IPS DF 6.9 (cell line): ENCODE results near the gene ELP4.
"Not testable (repeated sequence)": the region's sequence is repeated elsewhere in the genome, so short reads cannot be mapped to it uniquely, and the experiment has no call there.

ENCODE experiments used
- DNase-seq: peaks from one replicate; pipeline ENCODE4 v3.0.0-alpha.2; 2013; ENCODE audit warnings: low read depth, low spot score
- H3K27ac ChIP-seq: one replicate; pipeline ENCODE4 v1.5.1; 2013; ENCODE audit warnings: low read length, control low read depth
- H3K27me3 ChIP-seq: 2 replicates; pipeline ENCODE4 v1.6.1; 2013; ENCODE audit warnings: mild to moderate bottlenecking, low read length; ENCODE audit not compliant: control insufficient read depth, insufficient read depth
- H3K36me3 ChIP-seq: 2 replicates; pipeline ENCODE4 v1.6.1; 2013; ENCODE audit warnings: low read length; ENCODE audit not compliant: control insufficient read depth, insufficient read depth
- H3K4me1 ChIP-seq: 2 replicates; pipeline ENCODE4 v1.6.1; 2013; ENCODE audit warnings: low read length; ENCODE audit not compliant: control insufficient read depth, insufficient read depth
- H3K4me3 ChIP-seq: 2 replicates; pipeline ENCODE4 v1.5.1; 2013; ENCODE audit warnings: mild to moderate bottlenecking, low read length
- H3K9me3 ChIP-seq: 2 replicates; pipeline ENCODE4 v1.6.1; 2013; ENCODE audit warnings: low read length, inconsistent platforms; ENCODE audit not compliant: control insufficient read depth, insufficient read depth
- WGBS: extraction: QIAGEN DNeasy Blood & Tissue Kit; methylation state at CpG from one replicate; pipeline ENCODE4 v1.1.7; 2013; ENCODE audit warnings: mixed read lengths, missing lambda C conversion rate; ENCODE audit not compliant: insufficient read length, insufficient coverage; 5-methylcytosine and 5-hydroxymethylcytosine counted together

ELP4 gene

DNA sequence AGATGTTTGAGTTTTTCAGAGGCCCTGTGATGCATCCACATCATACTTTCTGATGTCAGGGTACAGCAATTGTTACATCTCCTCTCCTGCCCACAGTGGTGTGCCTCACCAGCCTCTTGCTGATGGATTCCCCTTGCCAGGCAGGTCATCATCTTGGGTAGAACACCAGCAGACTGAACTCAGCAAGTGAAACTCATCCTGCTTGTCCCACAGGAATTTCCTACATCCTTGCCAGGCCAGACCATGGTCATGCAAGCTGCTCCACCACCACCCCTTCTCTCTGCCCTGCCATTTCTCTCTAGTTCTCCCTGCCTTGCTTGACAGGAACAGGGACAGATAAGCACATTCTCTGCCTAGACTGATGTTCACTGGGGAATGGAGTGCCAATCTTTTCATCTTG is 215.6 kb downstream of the ELP4 start:
- no peak overlapping the region for H3K27ac ChIP-seq
- H3K4me3 ChIP-seq: no peak overlapping the region
- no peaks in the 10 kb centered on the region; the same call in 1 of the 2 replicates for H3K9me3 ChIP-seq
- H3K36me3 ChIP-seq: no peaks in the 10 kb centered on the region
- H3K4me1 ChIP-seq: no peaks in the 10 kb centered on the region
- DNase-seq: no peak
- H3K27me3 ChIP-seq: no peaks in the 10 kb centered on the region

DNA sequence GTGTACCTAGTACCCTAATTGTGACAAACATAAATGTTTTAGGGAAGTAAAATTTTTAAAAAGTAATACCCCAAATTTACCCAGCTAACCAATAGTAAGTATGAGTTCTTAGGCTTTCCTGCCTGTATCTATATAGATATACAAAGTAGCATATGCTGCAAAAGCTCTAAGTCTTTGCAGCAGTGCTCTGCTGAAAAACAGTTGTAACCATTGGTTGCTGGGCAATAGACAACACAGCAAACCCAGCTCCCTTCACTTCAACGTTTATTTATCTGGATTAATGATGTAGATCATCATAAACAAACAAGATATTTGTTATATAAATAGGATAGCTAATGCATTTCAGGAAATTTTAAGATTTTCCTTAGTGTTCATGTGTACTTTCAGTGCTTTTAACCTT is 218.9 kb downstream of the ELP4 start:
- no peaks in the 10 kb centered on the region for H3K27me3 ChIP-seq
- WGBS: no CpG with 5 or more reads among the region's 1 CpG
- H3K4me3 ChIP-seq: no peak overlapping the region
- no peak overlapping the region for H3K27ac ChIP-seq
- no peaks in the 10 kb centered on the region for H3K4me1 ChIP-seq
- no peaks in the 10 kb centered on the region for H3K36me3 ChIP-seq
- no peak for DNase-seq
- H3K9me3 ChIP-seq: no peaks in the 10 kb centered on the region; the same call in 1 of the 2 replicates

DNA sequence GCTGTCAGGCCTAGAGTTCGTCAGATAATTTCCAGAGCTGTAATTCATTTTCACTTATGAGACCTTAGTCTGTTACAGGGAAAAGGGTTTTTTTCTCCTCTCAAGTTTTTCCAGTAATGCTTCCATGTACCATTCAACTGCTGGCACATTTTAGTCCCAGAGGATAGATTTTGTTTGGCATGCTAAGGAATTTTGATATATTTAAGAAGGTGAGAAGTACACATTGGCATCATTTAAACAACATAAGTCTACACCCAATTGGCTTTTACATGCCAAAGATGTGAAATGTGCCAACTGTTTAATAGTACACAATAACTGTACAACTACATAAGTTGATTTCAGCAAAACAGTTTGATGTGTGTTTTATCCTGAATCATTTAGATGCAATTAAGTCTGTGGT is 230.6 kb downstream of the ELP4 start:
- no peak for DNase-seq
- Histone ChIP-seq H3K27me3 (no peaks in the 10 kb centered on the region), H3K27ac (no peak overlapping the region), H3K4me3 (no peak overlapping the region), H3K36me3 (no peaks in the 10 kb centered on the region), H3K9me3 (no peaks in the 10 kb centered on the region), H3K4me1 (no peaks in the 10 kb centered on the region)
- no CpG with 5 or more reads among the region's 1 CpG for WGBS

DNA sequence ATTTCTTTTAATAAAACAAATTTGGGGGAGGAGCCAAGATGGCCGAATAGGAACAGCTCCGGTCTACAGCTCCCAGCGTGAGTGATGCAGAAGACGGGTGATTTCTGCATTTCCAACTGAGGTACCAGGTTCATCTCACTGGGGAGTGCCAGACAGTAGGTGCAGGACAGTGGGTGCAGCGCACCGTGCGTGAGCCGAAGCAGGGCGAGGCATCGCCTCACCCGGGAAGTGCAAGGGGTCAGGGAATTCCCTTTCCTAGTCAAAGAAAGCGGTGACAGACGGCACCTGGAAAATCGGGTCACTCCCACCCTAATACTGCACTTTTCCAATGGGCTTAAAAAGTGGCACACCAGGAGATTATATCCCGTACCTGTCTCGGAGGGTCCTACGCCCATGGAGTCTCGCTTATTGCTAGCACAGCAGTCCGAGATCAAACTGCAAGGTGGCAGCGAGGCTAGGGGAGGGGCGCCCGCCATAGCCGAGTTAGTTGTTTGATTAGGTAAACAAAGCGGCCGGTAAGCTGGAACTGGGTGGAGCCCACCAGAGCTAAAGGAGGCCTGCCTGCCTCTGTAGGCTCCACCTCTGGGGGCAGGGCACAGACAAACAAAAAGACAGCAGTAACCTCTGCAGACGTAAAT is 231.3 kb downstream of the ELP4 start:
- H3K27ac ChIP-seq, H3K36me3 ChIP-seq, H3K9me3 ChIP-seq, H3K4me1 ChIP-seq, H3K27me3 ChIP-seq, H3K4me3 ChIP-seq, DNase-seq: not testable (repeated sequence)
- no CpG with 5 or more reads among the region's 26 CpGs for WGBS

DNA sequence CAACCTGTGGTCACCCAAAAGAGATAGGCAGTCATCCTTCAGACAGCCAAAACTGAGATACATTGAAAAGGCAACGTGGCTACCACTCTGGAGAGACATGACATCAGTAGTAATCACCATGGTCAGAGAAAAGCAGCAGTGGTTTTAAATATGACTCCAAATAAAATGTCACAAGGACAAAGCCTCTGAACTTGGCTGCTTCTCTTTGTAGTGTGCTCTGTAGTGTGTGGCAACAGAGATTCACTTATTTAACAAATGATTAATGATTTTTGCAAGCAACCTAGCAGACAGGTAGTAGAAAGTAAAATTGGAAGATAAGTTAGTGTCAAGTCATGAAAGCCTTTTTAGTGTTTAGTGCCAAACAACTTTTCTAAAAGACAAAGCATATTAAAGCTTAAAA is 238.0 kb downstream of the ELP4 start:
- no peaks in the 10 kb centered on the region for H3K4me1 ChIP-seq
- WGBS: no CpG with 5 or more reads among the region's 1 CpG
- no peak for DNase-seq
- H3K27me3 ChIP-seq: no peaks in the 10 kb centered on the region
- H3K4me3 ChIP-seq: no peak overlapping the region
- H3K36me3 ChIP-seq: no peaks in the 10 kb centered on the region
- no peaks in the 10 kb centered on the region for H3K9me3 ChIP-seq
- H3K27ac ChIP-seq: no peak overlapping the region

DNA sequence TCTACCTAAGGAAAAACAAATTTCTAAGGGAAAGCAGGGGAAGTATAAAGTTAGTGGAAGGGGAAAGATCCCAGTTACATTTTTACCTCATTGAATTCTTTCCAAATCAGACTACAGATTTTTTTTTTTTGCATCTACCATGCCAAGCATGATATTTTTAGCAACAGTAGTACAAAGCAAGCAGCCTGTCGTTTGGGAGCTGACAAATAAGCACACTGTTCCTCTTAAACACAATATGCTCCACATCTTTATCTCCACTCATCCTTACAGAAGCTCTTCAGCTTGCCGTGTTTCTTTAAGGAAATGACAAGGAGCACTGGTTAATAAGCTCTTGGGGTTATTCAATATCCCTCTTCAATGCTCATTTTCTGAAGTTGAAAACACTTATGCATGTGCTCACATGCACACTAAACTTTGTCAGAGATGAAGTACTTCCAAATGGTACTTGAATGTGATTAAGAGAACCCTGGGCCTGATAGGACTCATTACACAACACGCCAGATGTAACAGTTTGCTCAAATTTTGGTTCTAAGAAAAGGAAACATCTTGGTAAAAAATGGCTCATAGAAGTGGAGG is 247.8 kb downstream of the ELP4 start:
- DNase-seq: no peak
- Histone ChIP-seq H3K9me3 (no peaks in the 10 kb centered on the region), H3K27ac (no peak overlapping the region), H3K4me3 (no peak overlapping the region), H3K36me3 (no peaks in the 10 kb centered on the region), H3K27me3 (no peaks in the 10 kb centered on the region), H3K4me1 (no peaks in the 10 kb centered on the region)
- WGBS: no CpG with 5 or more reads among the region's 3 CpGs

DNA sequence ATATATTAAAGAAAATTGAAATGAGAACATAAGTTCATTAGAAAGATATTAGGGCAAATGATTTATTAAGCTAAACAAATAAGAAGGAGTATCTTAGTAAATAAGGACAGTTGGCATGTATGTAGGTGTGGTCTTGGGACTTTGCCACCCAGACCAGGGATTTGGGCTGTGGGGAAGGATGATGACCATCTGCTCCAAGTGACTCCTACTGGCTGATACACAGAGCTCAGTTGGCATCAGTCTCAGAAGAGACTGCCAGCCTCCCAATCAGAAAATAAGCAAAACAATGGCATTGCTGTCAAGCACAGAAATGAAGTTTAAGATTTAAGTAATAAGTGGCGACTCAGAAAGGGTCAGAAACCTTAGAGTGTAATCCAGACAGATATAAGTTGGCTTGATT is 252.1 kb downstream of the ELP4 start:
- no peak for DNase-seq
- no CpG with 5 or more reads among the region's 1 CpG for WGBS
- H3K36me3 ChIP-seq: no peaks in the 10 kb centered on the region
- no peak overlapping the region for H3K27ac ChIP-seq
- no peaks in the 10 kb centered on the region for H3K4me1 ChIP-seq
- H3K9me3 ChIP-seq: no peaks in the 10 kb centered on the region
- no peak overlapping the region for H3K4me3 ChIP-seq
- H3K27me3 ChIP-seq: no peaks in the 10 kb centered on the region

DNA sequence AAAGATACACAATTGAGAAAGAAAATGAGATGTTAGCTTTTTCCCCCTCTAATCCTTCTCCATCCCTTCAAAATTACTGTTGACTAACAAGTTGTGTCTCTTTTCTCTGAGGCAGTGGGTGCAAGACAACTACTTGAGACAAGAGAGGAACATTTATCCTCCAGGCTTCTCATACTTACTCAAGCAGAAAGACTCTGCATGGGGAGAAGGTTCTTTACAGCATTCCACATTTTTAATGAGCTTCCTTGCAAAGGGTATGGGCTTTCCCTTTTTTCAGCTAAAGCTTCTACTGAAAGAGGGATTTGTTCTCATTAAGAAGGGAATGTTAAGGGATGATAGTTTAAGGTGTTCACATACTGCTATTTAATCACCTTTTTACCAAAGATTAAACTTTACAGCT is 253.7 kb downstream of the ELP4 start:
- Histone ChIP-seq H3K4me3 (no peak overlapping the region), H3K27ac (no peak overlapping the region), H3K36me3 (no peaks in the 10 kb centered on the region), H3K9me3 (no peaks in the 10 kb centered on the region), H3K4me1 (no peaks in the 10 kb centered on the region), H3K27me3 (no peaks in the 10 kb centered on the region)
- DNase-seq: no peak

DNA sequence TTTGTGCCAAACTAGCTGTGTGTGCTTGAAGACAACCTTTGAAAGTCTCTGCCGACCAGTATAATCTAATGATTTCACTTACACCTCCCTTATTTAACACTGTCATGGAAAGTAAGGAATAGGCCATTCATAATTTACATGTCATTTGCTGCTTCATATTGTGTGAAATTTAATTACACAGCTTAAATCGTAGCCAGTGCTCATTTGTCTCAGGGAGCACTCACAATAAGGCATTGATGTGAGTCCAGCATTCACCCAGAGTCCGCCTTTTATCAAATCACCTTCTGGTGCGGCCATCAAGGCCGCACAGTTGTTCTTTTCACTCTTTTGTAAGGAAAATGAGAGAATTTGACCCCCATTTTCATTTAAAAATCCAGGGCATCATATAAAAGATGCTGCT is 254.7 kb downstream of the ELP4 start:
- WGBS: no CpG with 5 or more reads among the region's 5 CpGs
- Histone ChIP-seq H3K27ac (no peak overlapping the region), H3K9me3 (no peaks in the 10 kb centered on the region), H3K4me1 (no peaks in the 10 kb centered on the region), H3K27me3 (no peaks in the 10 kb centered on the region), H3K4me3 (no peak overlapping the region), H3K36me3 (no peaks in the 10 kb centered on the region)
- no peak for DNase-seq

DNA sequence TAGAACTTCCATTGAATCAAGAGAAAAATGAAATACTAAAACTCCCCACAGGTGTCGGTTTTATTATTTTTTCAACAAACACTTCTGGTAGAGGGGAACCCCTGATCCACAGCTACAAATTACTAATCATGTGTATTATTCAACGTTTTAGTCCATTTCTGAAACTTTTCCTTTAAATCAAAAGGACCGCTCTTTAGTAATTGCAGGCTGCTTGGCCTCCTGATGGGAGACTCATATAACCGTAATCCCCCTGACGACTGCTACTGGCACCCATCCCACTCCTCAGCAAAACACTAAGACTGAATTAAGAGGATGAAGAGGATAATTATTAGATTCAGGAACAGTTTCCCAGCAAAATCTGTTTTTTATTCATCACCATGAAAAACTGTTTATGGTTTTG is 255.2 kb downstream of the ELP4 start:
- Histone ChIP-seq H3K4me3 (no peak overlapping the region), H3K27ac (no peak overlapping the region), H3K36me3 (no peaks in the 10 kb centered on the region), H3K4me1 (no peaks in the 10 kb centered on the region), H3K9me3 (no peaks in the 10 kb centered on the region), H3K27me3 (no peaks in the 10 kb centered on the region)
- WGBS: no CpG with 5 or more reads among the region's 5 CpGs
- DNase-seq: no peak

DNA sequence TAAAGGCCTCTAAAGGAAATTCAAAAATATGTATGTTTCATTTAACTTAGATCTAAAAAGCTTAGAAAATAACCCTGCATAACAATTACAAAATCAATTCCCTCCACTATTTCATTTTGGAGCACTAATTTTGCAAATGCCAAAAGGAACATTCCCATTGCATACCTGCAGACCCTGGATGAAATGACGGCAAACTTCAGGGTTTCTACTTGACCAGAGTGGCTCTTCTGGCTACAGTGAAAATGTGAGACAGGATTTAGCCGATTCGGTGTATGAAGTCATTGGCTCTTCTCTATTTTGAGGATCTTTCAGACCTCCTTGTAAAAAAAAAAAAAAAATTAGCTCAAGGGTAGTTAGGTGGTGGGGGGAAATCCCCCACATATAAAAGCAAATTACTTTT is 257.5 kb downstream of the ELP4 start:
- Histone ChIP-seq H3K36me3 (no peaks in the 10 kb centered on the region), H3K27ac (no peak overlapping the region), H3K9me3 (no peaks in the 10 kb centered on the region), H3K27me3 (no peaks in the 10 kb centered on the region), H3K4me3 (no peak overlapping the region), H3K4me1 (no peaks in the 10 kb centered on the region)
- no peak for DNase-seq
- WGBS: no CpG with 5 or more reads among the region's 3 CpGs
